GM18502 (cell line): Measurements from ENCODE around the gene UNC13B.

Experiments used
- ATAC-seq: cut with Tn5 transposase; IDR thresholded peaks from one replicate; pipeline ENCODE4 v1.9.1; 2021; ENCODE audit warnings: mild to moderate bottlenecking; ENCODE audit not compliant: unreplicated experiment, poor library complexity

Gene UNC13B

GRCh38 chr9:35269919-35270318 lies 108.1 kb downstream of the UNC13B start:
- no peak for ATAC-seq

GRCh38 chr9:35271637-35272036 lies 109.8 kb downstream of the UNC13B start:
- no peak for ATAC-seq

GRCh38 chr9:35272989-35273388 lies 111.2 kb downstream of the UNC13B start:
- no peak for ATAC-seq

- no peak for ATAC-seq
Measured at GRCh38 chr9:35273591-35273990, 111.8 kb downstream of the UNC13B start.

- no peak for ATAC-seq
Measured at GRCh38 chr9:35274993-35275392, 113.2 kb downstream of the UNC13B start.

GRCh38 chr9:35277171-35277520 lies 115.3 kb downstream of the UNC13B start:
- ATAC-seq: no peak

- ATAC-seq: no peak
Measured at GRCh38 chr9:35277628-35278359, 116.0 kb downstream of the UNC13B start.

- no peak for ATAC-seq
Measured at GRCh38 chr9:35279946-35280345, 118.1 kb downstream of the UNC13B start.

- ATAC-seq: no peak
Measured at GRCh38 chr9:35280399-35280798, 118.6 kb downstream of the UNC13B start.

GRCh38 chr9:35285731-35286130 lies 123.9 kb downstream of the UNC13B start:
- ATAC-seq: no peak

- no peak for ATAC-seq
Measured at GRCh38 chr9:35286381-35286780, 124.6 kb downstream of the UNC13B start.

GRCh38 chr9:35287987-35288632 lies 126.3 kb downstream of the UNC13B start:
- no peak for ATAC-seq

- ATAC-seq: no peak
Measured at GRCh38 chr9:35288778-35289177, 127.0 kb downstream of the UNC13B start.

- ATAC-seq: no peak
Measured at GRCh38 chr9:35293376-35293964, 131.7 kb downstream of the UNC13B start.

GRCh38 chr9:35294066-35294465 lies 132.3 kb downstream of the UNC13B start:
- no peak for ATAC-seq

- ATAC-seq: no peak
Measured at GRCh38 chr9:35294556-35294955, 132.7 kb downstream of the UNC13B start.

GRCh38 chr9:35295369-35296036 lies 133.7 kb downstream of the UNC13B start:
- ATAC-seq: no peak

- ATAC-seq: no peak
Measured at GRCh38 chr9:35303567-35303966, 141.8 kb downstream of the UNC13B start.

- no peak for ATAC-seq
Measured at GRCh38 chr9:35306283-35306682, 144.5 kb downstream of the UNC13B start.

- ATAC-seq: no peak
Measured at GRCh38 chr9:35308316-35308715, 146.5 kb downstream of the UNC13B start.
